ENCODE results near the gene SRC.

SRC gene

DNA sequence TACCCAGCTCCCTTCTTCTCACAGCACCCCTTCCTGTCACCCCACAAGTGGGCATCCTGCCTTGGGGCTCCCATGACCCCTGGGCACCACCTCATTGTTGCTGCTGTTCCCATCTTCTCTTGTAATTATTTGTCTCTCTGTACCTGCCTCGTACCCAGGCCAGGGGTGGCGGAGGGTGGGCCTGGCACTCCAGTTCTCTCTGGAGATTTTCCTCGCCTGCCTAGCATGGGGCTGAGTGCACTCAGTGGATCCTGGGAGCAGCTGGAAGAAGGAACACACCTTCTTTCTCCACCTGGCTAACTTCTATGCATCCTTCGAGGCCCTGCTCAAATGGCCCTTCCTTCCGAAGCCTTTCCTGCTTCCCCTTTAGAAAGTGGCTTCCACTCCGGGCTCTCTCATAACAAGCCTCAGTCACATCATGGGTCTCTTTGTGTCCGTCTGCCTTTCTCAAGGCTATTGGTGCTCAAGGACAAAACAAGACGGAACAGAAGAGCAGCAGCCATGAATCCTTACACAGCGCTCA, 79.2 kb downstream of the SRC start:
- Histone ChIP-seq H3K27ac (replicated peaks) (no peak overlapping the region), H3K27me3 (ENCODE audit: insufficient read depth, poor library complexity, severe bottlenecking) (peaks cover 28% of the 10 kb centered on the region), H3K4me3 (replicated peaks; ENCODE audit: insufficient read depth, low read length) (no peak overlapping the region)
- no peak for DNase-seq (ENCODE audit: low read depth in 1 of 2, low spot score in 1 of 2)
- TF ChIP-seq, protein P1, sequence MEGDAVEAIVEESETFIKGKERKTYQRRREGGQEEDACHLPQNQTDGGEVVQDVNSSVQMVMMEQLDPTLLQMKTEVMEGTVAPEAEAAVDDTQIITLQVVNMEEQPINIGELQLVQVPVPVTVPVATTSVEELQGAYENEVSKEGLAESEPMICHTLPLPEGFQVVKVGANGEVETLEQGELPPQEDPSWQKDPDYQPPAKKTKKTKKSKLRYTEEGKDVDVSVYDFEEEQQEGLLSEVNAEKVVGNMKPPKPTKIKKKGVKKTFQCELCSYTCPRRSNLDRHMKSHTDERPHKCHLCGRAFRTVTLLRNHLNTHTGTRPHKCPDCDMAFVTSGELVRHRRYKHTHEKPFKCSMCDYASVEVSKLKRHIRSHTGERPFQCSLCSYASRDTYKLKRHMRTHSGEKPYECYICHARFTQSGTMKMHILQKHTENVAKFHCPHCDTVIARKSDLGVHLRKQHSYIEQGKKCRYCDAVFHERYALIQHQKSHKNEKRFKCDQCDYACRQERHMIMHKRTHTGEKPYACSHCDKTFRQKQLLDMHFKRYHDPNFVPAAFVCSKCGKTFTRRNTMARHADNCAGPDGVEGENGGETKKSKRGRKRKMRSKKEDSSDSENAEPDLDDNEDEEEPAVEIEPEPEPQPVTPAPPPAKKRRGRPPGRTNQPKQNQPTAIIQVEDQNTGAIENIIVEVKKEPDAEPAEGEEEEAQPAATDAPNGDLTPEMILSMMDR (IDR thresholded peaks at IDR 0.05; ENCODE audit: insufficient read depth, low read length): no peak
- TF ChIP-seq SPI1 (IDR thresholded peaks at IDR 0.05; ENCODE audit: borderline replicate concordance, low read depth) (no peak), POLR2AphosphoS5 (IDR thresholded peaks at IDR 0.05; ENCODE audit: low read depth) (no peak), GABPA (IDR thresholded peaks at IDR 0.05; ENCODE audit: low read depth) (no peak)
- TF ChIP-seq, protein P2, sequence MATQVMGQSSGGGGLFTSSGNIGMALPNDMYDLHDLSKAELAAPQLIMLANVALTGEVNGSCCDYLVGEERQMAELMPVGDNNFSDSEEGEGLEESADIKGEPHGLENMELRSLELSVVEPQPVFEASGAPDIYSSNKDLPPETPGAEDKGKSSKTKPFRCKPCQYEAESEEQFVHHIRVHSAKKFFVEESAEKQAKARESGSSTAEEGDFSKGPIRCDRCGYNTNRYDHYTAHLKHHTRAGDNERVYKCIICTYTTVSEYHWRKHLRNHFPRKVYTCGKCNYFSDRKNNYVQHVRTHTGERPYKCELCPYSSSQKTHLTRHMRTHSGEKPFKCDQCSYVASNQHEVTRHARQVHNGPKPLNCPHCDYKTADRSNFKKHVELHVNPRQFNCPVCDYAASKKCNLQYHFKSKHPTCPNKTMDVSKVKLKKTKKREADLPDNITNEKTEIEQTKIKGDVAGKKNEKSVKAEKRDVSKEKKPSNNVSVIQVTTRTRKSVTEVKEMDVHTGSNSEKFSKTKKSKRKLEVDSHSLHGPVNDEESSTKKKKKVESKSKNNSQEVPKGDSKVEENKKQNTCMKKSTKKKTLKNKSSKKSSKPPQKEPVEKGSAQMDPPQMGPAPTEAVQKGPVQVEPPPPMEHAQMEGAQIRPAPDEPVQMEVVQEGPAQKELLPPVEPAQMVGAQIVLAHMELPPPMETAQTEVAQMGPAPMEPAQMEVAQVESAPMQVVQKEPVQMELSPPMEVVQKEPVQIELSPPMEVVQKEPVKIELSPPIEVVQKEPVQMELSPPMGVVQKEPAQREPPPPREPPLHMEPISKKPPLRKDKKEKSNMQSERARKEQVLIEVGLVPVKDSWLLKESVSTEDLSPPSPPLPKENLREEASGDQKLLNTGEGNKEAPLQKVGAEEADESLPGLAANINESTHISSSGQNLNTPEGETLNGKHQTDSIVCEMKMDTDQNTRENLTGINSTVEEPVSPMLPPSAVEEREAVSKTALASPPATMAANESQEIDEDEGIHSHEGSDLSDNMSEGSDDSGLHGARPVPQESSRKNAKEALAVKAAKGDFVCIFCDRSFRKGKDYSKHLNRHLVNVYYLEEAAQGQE (IDR thresholded peaks at IDR 0.05; ENCODE audit: insufficient replicate concordance, low read depth): no peak

DNA sequence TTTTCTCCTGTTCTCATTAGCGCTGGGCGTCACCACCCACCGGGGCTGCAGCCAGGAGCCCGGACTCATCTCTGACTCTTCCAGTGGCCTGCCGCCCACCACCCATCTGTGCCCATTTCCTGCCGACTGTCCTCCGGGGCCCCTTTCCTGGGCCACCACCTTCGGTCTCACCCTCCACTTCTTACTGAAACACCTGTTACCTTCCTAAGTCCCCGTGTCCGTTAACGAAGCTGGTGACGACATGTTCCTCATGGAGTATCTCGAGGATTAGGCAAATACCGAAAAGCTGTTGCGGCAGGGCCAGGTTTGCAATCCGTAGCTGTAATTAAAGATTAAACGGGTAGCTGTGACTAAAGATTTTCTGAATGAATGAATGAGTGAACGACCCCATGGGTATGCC, 80.2 kb downstream of the SRC start:
- no peak overlapping the region for H3K27ac ChIP-seq (replicated peaks)
- H3K27me3 ChIP-seq (ENCODE audit: insufficient read depth, poor library complexity, severe bottlenecking): peaks cover 23% of the 10 kb centered on the region
- no peak for DNase-seq (ENCODE audit: low read depth in 1 of 2, low spot score in 1 of 2)
- TF ChIP-seq, protein P2 (IDR thresholded peaks at IDR 0.05; ENCODE audit: insufficient replicate concordance, low read depth): no peak
- TF ChIP-seq GABPA (IDR thresholded peaks at IDR 0.05; ENCODE audit: low read depth) (no peak), SPI1 (IDR thresholded peaks at IDR 0.05; ENCODE audit: borderline replicate concordance, low read depth) (no peak), POLR2AphosphoS5 (IDR thresholded peaks at IDR 0.05; ENCODE audit: low read depth) (no peak)
- TF ChIP-seq, protein P1 (IDR thresholded peaks at IDR 0.05; ENCODE audit: insufficient read depth, low read length): no peak
- H3K4me3 ChIP-seq (replicated peaks; ENCODE audit: insufficient read depth, low read length): no peak overlapping the region

DNA sequence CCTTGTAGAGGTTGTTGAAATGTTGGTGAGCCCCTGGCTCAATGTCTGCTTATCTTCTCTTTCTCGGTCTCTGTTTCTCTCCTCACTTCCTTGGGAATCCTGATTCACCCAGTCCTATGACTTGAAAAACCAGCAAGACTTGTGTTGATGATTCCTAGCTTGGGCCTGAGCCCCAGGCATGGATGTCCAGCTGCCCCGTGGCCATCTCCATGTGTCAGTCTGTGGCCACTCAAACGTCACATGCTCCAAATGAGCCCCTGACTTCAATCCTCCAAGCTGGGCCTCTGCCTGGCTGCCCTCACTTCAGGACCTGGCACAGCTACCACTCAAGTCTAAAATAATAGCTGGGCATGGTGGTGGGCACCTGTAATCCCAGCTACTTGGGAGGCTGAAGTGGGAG, 81.0 kb downstream of the SRC start:
- no peak overlapping the region for H3K27ac ChIP-seq (replicated peaks)
- no peak overlapping the region for H3K4me3 ChIP-seq (replicated peaks; ENCODE audit: insufficient read depth, low read length)
- TF ChIP-seq SPI1 (IDR thresholded peaks at IDR 0.05; ENCODE audit: borderline replicate concordance, low read depth): no peak
- TF ChIP-seq, protein P1 (IDR thresholded peaks at IDR 0.05; ENCODE audit: insufficient read depth, low read length): no peak
- no peak for TF ChIP-seq GABPA (IDR thresholded peaks at IDR 0.05; ENCODE audit: low read depth)
- TF ChIP-seq, protein P2 (IDR thresholded peaks at IDR 0.05; ENCODE audit: insufficient replicate concordance, low read depth): no peak
- TF ChIP-seq POLR2AphosphoS5 (IDR thresholded peaks at IDR 0.05; ENCODE audit: low read depth): no peak
- DNase-seq (ENCODE audit: low read depth in 1 of 2, low spot score in 1 of 2): no peak
- H3K27me3 ChIP-seq (ENCODE audit: insufficient read depth, poor library complexity, severe bottlenecking): peaks cover 16% of the 10 kb centered on the region

All from HL-60 (cell line).